ENCODE measurements around the gene TOMM70. TPM values are rescaled to one million over a fixed set of nuclear protein-coding genes. Genes with fewer than 3 reads are reported as not detected.

Gene TOMM70
- total and polyA plus RNA-seq, 2 donors (not counting 3 experiments of a cell fraction or from before 2014, with no cell fraction given) = 7.6 to 32.3 TPM

DNA sequence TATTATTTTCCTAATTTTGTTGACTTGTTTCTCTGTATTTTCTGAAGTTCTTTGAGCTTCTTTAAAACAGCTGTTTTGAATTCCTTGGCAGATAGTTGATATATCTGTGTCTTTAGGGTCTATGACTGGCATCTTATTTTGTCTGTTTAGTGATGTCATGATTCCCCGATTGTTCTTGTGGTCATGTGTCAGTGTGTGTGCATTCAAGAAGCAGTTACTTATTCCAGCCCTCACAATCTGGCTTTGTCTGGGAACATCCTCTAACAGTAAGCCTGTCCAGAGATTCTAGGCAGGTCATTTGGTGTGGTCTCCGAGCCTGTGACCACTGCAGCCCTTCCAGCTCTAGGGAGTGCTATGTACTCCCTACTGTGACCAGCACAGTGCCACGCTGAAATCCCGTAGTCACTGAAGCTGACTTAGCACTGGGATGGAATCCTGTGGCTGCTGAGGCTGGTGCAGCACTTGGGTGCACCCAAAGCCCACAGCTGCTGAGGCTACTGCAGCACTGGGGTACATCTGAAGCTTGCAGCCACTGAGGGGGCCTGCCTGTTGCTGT is 7.2 kb upstream of the TOMM70 start:
- Histone ChIP-seq H3K27ac (ENCODE audit: insufficient read depth, low read depth, low read length) (no peak overlapping the region), H3K36me3 (ENCODE audit: control insufficient read depth in 2 of 2, extremely low read depth in 1 of 2, insufficient read depth in 2 of 2, low read length in 2 of 2) (no peaks in the 10 kb centered on the region), H3K9me3 (replicated peaks; ENCODE audit: control insufficient read depth, insufficient read depth, low read length) (no peaks in the 10 kb centered on the region), H3K4me1 (ENCODE audit: control insufficient read depth, extremely low read depth, insufficient read depth, low read length) (no peaks in the 10 kb centered on the region), H2AFZ (ENCODE audit: low read depth, low read length) (no peak overlapping the region), H3K9me1 (replicated peaks; ENCODE audit: control insufficient read depth, extremely low read depth, insufficient read depth, low read length) (no peaks in the 10 kb centered on the region), H3K27me3 (ENCODE audit: control insufficient read depth in 2 of 2, insufficient read depth in 2 of 2, low read length in 2 of 2) (no peaks in the 10 kb centered on the region), H3K4me3 (replicated peaks in 1 of 3; ENCODE audit: insufficient read depth in 1 of 3, low read depth in 1 of 3, low read length in 3 of 3) (no peak overlapping the region), H3K79me2 (ENCODE audit: control insufficient read depth, insufficient read depth, low read length) (no peaks in the 10 kb centered on the region), H4K20me1 (replicated peaks; ENCODE audit: control insufficient read depth, extremely low read depth, insufficient read depth, low read length) (no peaks in the 10 kb centered on the region), H3K9ac (replicated peaks; ENCODE audit: extremely low read depth, insufficient read depth, low read length) (no peak overlapping the region), H3K4me2 (ENCODE audit: insufficient read depth, low read length) (no peak overlapping the region)
- dilution Hi-C loops (cut with MboI; ENCODE audit: extremely low pct_ligation_motif_present, low sequenced_read_pairs) = no loop called here
- CTCF ChIA-PET = interaction anchor here (0.6 kb wide), 1 partner anchor 31 kb away, joined by 3 read pairs; no protein-coding TSS in a partner anchor
- intact Hi-C loops (cut with micrococcal nuclease) = no loop called here
- POLR2A ChIA-PET = no interaction called here
- no peak for FAIRE-seq
- DNase-seq (ENCODE audit: low read depth, low spot score) = no peak
- no TSS peak for BruUV-seq (replicated peaks)
- TF ChIP-seq MYC (IDR thresholded peaks at IDR 0.05; ENCODE audit: low read depth, low read length) (no peak), POLR2AphosphoS5 (IDR thresholded peaks at IDR 0.05; ENCODE audit: insufficient read depth, low read depth, low read length) (no peak), FOS (IDR thresholded peaks at IDR 0.05; ENCODE audit: borderline replicate concordance, insufficient read depth, low read length) (no peak), EZH2 (IDR thresholded peaks at IDR 0.05; ENCODE audit: borderline replicate concordance, low read depth, low read length, severe bottlenecking) (no peak), JUN (IDR thresholded peaks at IDR 0.05; ENCODE audit: borderline replicate concordance, insufficient read depth, insufficient read length, low read depth) (no peak), GATA2 (IDR thresholded peaks at IDR 0.05; ENCODE audit: insufficient read depth, insufficient read length, low read depth, low read length) (no peak), POLR2A (IDR thresholded peaks at IDR 0.05; ENCODE audit: low read depth, low read length) (no peak)
- TF ChIP-seq, protein P1, sequence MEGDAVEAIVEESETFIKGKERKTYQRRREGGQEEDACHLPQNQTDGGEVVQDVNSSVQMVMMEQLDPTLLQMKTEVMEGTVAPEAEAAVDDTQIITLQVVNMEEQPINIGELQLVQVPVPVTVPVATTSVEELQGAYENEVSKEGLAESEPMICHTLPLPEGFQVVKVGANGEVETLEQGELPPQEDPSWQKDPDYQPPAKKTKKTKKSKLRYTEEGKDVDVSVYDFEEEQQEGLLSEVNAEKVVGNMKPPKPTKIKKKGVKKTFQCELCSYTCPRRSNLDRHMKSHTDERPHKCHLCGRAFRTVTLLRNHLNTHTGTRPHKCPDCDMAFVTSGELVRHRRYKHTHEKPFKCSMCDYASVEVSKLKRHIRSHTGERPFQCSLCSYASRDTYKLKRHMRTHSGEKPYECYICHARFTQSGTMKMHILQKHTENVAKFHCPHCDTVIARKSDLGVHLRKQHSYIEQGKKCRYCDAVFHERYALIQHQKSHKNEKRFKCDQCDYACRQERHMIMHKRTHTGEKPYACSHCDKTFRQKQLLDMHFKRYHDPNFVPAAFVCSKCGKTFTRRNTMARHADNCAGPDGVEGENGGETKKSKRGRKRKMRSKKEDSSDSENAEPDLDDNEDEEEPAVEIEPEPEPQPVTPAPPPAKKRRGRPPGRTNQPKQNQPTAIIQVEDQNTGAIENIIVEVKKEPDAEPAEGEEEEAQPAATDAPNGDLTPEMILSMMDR (IDR thresholded peaks at IDR 0.05; ENCODE audit: extremely low read depth in 1 of 2, insufficient read depth in 1 of 2, low read depth in 1 of 2, low read length in 2 of 2) = no peak
- TF ChIP-seq, protein P2, sequence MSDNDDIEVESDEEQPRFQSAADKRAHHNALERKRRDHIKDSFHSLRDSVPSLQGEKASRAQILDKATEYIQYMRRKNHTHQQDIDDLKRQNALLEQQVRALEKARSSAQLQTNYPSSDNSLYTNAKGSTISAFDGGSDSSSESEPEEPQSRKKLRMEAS (IDR thresholded peaks at IDR 0.05; ENCODE audit: insufficient read depth, insufficient read length) = no peak

Measured in endothelial cell of umbilical vein (primary cell).